ENCODE results near the gene MCC. TPM values are rescaled to one million over a fixed set of nuclear protein-coding genes. Genes with fewer than 3 reads are reported as not detected.

Gene MCC
- total RNA-seq, 1 donor from 2014 or later = 18.9 TPM

- no peak overlapping the region for H3K4me3 Mint-ChIP-seq (ENCODE audit: low read depth)
- peaks cover 17% of the 10 kb centered on the region for H3K36me3 Mint-ChIP-seq (ENCODE audit: insufficient read depth)
- no peak for TF ChIP-seq CTCF (IDR thresholded peaks at IDR 0.05; ENCODE audit: unreplicated experiment)
- no peak overlapping the region for H3K27ac Mint-ChIP-seq
- no peak for DNase-seq (ENCODE audit: low spot score, unreplicated experiment)
- H3K9me3 Mint-ChIP-seq (ENCODE audit: low read depth) = no peaks in the 10 kb centered on the region
- H3K27me3 Mint-ChIP-seq = no peaks in the 10 kb centered on the region
- H3K4me1 Mint-ChIP-seq (ENCODE audit: low read depth) = peaks cover 2% of the 10 kb centered on the region
These were observed 34.9 kb upstream of the MCC start for GRCh38 chr5:113523168-113523567.

GRCh38 chr5:113520899-113521298 is 32.6 kb upstream of the MCC start:
- no peak for DNase-seq (ENCODE audit: low spot score, unreplicated experiment)
- H3K4me3 Mint-ChIP-seq (ENCODE audit: low read depth) = no peak overlapping the region
- H3K27ac Mint-ChIP-seq = no peak overlapping the region
- peaks cover 16% of the 10 kb centered on the region for H3K36me3 Mint-ChIP-seq (ENCODE audit: insufficient read depth)
- peaks cover 5% of the 10 kb centered on the region for H3K4me1 Mint-ChIP-seq (ENCODE audit: low read depth)
- no peaks in the 10 kb centered on the region for H3K27me3 Mint-ChIP-seq
- TF ChIP-seq CTCF (IDR thresholded peaks at IDR 0.05; ENCODE audit: unreplicated experiment) = no peak
- H3K9me3 Mint-ChIP-seq (ENCODE audit: low read depth) = no peaks in the 10 kb centered on the region

- no peaks in the 10 kb centered on the region for H3K9me3 Mint-ChIP-seq (ENCODE audit: low read depth)
- no peak for TF ChIP-seq CTCF (IDR thresholded peaks at IDR 0.05; ENCODE audit: unreplicated experiment)
- DNase-seq (ENCODE audit: low spot score, unreplicated experiment) = no peak
- H3K4me3 Mint-ChIP-seq (ENCODE audit: low read depth) = no peak overlapping the region
- H3K27me3 Mint-ChIP-seq = no peaks in the 10 kb centered on the region
- peaks cover 16% of the 10 kb centered on the region for H3K36me3 Mint-ChIP-seq (ENCODE audit: insufficient read depth)
- peaks cover 8% of the 10 kb centered on the region for H3K4me1 Mint-ChIP-seq (ENCODE audit: low read depth)
- no peak overlapping the region for H3K27ac Mint-ChIP-seq
These were observed 32.2 kb upstream of the MCC start for GRCh38 chr5:113520429-113520828.

- H3K9me3 Mint-ChIP-seq (ENCODE audit: low read depth) = no peaks in the 10 kb centered on the region
- H3K27me3 Mint-ChIP-seq = no peaks in the 10 kb centered on the region
- peaks cover 16% of the 10 kb centered on the region for H3K36me3 Mint-ChIP-seq (ENCODE audit: insufficient read depth)
- no peak for DNase-seq (ENCODE audit: low spot score, unreplicated experiment)
- H3K4me3 Mint-ChIP-seq (ENCODE audit: low read depth) = no peak overlapping the region
- no peak overlapping the region for H3K27ac Mint-ChIP-seq
- peaks cover 12% of the 10 kb centered on the region for H3K4me1 Mint-ChIP-seq (ENCODE audit: low read depth)
- TF ChIP-seq CTCF (IDR thresholded peaks at IDR 0.05; ENCODE audit: unreplicated experiment) = no peak
These were observed 31.2 kb upstream of the MCC start for GRCh38 chr5:113519412-113519811.

GRCh38 chr5:113518884-113519283 is 30.6 kb upstream of the MCC start:
- no peak for TF ChIP-seq CTCF (IDR thresholded peaks at IDR 0.05; ENCODE audit: unreplicated experiment)
- Mint-ChIP-seq H3K27ac (no peak overlapping the region), H3K4me3 (ENCODE audit: low read depth) (no peak overlapping the region), H3K9me3 (ENCODE audit: low read depth) (no peaks in the 10 kb centered on the region), H3K27me3 (no peaks in the 10 kb centered on the region), H3K4me1 (ENCODE audit: low read depth) (peaks cover 15% of the 10 kb centered on the region), H3K36me3 (ENCODE audit: insufficient read depth) (peaks cover 16% of the 10 kb centered on the region)
- DNase-seq (ENCODE audit: low spot score, unreplicated experiment) = no peak

Data from progenitor cell of endocrine pancreas (in vitro differentiated cells).